Measurements from ENCODE around the gene PARD3.

DNA sequence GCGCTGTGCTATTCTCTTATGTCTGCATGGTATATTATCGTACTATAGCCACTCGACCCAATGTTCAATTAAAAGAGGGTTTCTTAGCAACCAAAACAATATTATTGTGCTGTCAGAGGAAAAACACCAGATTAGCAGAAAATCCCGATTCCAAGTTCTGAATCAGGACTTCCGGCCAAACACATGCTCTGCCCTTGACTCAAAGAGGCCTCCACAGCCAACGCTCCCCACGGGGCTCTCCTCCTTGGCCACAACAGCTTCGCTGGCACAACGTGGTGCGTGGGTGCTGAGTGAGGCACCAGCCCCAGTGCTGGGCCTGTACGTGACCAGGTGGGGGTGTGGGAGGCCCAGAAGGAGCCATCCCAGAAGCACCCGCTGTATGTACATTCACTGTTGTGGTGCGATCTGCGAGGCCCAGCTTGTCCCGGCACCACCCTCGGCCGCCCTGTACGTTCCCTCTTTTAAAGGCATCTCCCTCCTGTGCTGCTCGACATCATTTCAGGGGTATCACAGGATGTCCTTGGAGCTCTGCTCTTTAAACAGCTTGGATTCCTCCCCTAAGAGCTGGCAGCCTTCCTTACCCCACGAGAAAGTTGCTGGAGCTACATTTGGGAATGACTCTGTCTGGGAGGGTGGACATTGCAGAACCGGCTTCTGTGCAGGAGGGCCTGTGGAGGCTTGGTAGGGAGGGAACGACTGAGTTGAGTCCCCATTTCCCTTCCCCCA is 736.2 kb downstream of the PARD3 start:
- TF ChIP-seq CTBP1 (IDR thresholded peaks at IDR 0.05; ENCODE audit: borderline replicate concordance) (no peak), FOXK2 (IDR thresholded peaks at IDR 0.05) (no peak), NFRKB (IDR thresholded peaks at IDR 0.05) (no peak), BHLHE40 (IDR thresholded peaks at IDR 0.05; ENCODE audit: borderline replicate concordance) (no peak), HDGF (IDR thresholded peaks at IDR 0.05; ENCODE audit: borderline replicate concordance) (no peak), ARNT (IDR thresholded peaks at IDR 0.05) (no peak), ELF4 (IDR thresholded peaks at IDR 0.05) (no peak), SP1 (IDR thresholded peaks at IDR 0.05) (no peak), FOXM1 (IDR thresholded peaks at IDR 0.05; ENCODE audit: borderline replicate concordance) (no peak)
- TF ChIP-seq, protein P1, sequence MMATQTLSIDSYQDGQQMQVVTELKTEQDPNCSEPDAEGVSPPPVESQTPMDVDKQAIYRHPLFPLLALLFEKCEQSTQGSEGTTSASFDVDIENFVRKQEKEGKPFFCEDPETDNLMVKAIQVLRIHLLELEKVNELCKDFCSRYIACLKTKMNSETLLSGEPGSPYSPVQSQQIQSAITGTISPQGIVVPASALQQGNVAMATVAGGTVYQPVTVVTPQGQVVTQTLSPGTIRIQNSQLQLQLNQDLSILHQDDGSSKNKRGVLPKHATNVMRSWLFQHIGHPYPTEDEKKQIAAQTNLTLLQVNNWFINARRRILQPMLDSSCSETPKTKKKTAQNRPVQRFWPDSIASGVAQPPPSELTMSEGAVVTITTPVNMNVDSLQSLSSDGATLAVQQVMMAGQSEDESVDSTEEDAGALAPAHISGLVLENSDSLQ (IDR thresholded peaks at IDR 0.05): no peak
